HG03442 (cell line): ENCODE results near the gene GTF2IRD1.

Experiments
- ATAC-seq: cut with Tn5 transposase; IDR thresholded peaks from one replicate; pipeline ENCODE4 v1.9.1; 2021; ENCODE audit warnings: mild to moderate bottlenecking, moderate library complexity; ENCODE audit not compliant: unreplicated experiment

GTF2IRD1 gene

DNA sequence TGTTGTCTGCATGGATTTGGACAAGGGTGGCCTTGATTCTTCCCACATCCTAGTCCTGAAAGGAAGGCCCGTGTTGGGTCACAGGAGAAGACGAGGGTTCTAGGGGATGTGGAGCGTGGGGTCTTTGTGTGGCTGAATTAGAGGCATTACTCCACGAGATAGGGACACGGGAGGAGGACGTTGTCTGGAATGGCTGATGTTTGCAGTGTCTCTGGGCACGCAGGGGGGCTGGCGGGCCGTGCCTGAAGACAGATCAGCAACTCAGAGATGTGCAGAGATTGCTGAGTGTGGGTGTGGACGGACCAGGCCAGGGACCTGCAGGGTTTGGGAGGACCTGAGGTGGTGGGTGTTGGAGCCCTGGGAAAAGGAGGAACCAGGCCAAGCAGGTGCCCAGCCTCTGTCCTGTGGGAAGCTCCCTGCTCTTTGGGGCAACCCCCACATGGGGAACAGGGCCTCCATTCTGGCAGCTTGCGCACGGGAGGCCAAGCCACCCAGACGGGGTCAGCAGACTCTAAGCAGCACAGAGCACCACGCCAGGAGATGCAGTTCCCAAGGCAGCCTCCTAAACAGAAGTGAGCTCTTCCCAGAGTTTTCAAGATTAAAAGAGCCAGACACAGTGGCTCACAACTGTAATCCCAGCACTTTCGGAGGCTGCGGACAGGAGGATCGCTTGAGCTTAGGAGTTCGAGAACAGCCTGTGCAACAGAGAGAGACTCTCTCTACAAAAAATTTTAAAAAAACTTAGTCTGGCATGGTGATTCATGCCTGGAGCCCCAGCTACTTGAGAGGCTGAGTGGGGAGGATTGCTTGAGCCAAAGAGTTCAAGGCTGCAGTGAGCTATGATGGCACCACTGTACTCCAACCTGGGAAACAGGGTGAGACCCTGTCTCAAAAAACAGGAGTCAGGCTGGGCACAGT lies 132.8 kb downstream of the GTF2IRD1 start:
- no peak for ATAC-seq

DNA sequence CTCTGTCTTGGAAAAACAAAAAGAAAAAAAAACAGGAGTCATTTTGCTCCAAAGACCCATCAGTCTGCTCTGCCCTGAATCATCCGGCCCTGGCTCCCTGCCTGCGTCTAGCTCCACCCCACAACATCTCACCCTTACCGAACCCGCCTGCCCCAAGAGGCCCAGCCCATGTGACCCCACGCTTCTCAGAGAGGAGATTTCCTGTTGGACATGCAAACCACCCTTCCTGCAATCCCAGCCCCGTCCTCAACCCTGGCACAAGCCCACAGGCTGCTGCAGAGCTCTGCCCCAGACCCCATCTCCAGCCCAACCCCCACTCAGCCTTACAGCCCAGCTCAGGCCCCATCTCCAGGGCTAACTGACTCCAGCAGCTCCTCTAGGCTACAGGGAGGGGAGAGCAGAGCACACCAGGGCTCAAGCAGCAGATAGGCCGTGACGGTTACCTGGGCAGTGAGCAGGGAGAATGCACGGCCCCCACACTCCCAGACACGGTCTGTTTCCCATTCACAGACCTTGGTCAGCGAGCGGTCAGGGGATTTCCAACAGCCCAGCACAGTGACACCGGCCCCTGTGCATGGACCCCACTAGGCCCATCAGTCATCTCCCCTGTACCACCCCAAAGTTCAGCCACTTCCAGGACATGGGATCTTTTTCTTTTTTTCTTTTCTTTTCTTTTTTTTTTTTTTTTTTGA lies 133.9 kb downstream of the GTF2IRD1 start:
- ATAC-seq, result peak; percentile 78

- no peak for ATAC-seq
These were observed 137.1 kb downstream of the GTF2IRD1 start for GRCh38 chr7:74590813-74591212.

DNA sequence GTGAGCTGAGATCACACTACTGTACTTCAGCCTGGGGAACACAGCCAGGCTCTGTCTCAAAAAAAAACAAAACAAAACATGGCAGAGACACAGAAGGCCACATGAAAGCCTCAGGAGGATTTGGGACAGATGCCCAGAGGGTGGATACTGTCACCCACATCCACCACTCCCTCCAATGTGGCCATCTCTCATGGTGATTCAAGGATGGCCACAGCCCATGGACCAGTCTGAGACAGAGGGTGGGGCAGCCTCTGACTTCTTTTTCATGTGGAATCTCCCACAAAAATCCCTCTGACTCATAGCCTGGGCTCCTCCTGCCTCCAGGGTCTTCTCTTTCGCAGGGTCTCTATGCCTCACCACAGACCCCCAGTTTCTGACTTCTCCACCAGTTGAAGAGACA lies 144.9 kb downstream of the GTF2IRD1 start:
- ATAC-seq, result no peak

DNA sequence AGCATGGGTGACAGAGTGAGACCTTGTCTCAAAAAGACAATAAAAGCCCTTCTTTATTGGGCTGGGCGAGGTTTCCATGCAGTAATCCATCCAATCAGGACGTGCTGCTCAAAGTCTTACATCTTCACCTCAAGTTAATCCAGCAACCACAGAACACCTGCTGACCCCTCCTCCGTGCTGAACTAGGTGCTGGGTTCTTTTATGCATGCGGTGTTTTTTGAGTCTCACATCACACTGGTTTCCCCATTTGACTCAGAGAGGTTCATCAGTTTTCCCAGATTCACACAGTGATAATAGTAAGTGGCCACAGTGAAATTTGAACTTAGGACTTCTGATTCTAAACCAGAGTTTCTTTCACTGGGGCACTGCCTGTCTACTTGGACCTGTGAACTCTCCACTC lies 145.5 kb downstream of the GTF2IRD1 start:
- no peak for ATAC-seq

DNA sequence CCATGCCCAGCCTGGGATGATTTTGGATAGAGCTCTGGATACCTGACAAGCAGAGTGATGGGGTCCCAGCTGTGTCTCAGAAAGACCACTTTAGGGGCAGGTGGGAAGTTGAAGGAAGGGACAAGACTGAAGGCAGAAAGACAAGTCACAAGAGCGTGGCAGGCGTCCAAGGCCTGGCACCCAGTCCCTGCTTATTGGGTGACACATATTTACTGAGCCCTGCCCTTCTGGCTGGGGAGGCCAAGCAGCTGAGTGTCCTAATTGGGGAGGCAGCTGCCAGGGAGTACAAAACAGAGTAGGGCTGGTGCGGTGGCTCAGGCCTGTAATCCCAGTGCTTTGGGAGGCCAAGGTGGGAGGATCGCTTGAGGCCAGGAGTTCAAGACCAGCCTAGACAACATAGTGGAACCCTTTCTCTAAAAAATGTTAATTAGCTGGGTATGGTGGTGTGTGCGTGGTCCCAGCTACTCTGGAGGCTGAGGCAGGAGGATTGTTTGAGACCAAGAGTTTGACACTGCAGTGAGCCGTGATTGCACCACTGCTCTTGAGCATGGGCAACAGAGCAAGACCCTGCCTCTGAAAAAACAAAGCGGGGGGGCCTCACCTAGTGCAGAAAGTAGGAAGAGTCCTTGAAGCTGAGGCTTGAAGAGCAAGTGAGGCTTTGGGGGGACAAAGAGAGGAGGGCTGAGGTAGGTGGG lies 150.8 kb downstream of the GTF2IRD1 start:
- no peak for ATAC-seq

- ATAC-seq, result peak; percentile 59
These were observed 152.6 kb downstream of the GTF2IRD1 start for GRCh38 chr7:74606101-74606908.

- ATAC-seq, result no peak
These were observed 153.3 kb downstream of the GTF2IRD1 start for GRCh38 chr7:74606909-74607510.

DNA sequence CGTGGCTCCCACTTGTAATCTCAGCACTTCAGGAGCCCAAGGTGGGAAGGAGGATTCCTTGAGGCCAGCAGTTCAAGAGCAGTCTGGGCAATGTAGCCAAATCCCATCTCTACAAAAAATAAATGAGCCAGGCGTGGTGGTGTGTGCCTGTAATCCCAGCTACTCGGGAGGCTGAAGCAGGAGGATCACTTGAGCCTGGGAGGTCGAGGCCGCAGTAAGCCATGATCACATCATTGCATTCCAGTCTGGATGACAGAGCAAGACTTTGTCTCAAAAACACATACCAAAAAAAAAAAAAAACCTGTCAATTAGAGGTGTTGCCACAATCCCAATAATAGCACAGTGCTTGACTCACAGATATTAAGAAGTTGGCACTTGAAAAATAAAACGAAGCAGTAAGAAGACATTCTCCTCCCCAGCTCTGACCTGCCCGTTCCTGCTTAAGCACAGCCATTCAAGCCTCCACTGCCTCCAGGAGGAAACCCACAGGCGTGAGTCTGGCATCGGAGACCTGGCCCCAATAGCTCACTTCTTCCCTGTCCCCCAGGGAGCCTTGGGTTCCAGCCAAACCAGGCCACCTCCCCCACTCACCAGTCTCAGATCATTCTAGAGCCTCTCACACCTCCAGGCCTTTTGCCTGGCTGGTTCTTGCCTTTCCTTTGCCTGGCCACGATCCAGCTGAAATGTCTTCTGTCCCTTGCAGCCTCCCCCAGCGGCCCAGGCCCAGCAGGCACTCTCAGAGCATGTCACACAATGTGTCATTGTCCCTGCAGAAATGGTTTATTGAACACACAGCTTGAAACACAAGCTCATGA lies 158.5 kb downstream of the GTF2IRD1 start:
- ATAC-seq, result no peak

DNA sequence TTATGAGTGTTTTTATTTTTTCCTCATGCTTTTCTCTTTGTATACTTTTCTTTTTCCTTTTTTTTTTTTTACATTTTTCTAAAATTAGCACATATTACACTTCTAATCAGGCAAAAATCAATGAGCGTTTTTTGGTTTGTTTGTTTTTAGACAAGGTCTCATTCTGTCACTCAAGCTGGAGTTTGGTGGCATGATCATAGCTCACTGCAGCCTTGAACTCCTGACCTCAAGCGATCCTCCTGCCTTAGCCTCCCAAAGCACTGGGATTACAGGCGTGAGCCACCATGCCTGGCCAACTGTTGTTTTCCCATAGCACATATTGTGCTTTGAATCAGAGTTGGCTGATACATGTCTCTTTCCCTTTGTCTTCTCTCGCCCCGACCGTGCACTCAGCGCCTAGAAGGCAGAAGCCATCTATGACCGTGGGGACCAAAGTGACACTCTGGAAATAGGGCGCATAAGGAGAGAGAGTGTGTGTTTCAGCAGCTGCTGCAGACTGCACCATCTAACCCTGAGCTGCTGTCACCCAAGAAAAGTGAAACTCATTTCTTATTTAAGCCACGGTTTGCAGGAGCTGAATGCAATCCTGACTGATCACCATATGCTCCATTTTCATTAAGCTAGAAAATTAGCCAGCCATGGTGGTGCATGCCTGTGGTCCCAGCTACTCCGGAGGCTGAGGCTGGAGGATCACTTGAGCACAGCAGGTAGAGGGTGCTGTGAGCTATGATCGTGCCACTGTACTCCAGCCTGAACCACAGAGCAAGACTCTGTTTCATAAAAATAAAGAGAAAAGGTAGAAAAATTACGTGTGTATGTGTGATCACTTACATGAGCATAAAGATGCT lies 162.5 kb downstream of the GTF2IRD1 start:
- no peak for ATAC-seq

GRCh38 chr7:74617180-74617744 lies 163.6 kb downstream of the GTF2IRD1 start:
- ATAC-seq, result no peak

DNA sequence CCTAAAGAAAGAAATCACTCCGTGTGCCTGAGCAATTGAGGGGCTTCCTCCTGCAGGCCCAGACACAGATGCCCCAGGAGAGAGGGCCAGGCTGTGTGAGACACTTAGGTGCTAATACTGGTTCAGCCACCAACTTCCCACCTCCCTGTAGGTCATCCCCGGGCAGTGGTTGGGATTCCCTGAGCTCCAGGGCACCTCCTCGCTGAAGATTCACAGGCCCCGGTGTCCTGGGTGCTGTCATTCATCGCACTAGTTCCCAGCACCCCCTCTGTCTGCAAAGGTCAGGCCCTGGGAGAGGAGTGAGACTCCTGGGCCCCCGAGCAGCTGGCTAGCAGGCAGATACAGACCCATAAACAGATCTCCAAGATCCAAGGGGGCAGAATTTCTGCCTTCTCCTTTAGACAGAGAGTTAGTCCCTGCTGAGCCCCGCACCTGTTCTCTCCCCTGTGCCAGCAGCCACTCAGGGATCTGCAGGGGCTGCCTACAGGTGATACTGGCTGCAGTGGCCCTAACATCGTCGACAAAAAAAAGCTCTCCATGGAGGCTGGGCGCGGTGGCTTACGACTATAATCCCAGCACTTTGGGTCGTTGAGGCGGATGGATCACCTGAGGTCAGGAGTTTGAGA lies 165.6 kb downstream of the GTF2IRD1 start:
- ATAC-seq, result no peak

DNA sequence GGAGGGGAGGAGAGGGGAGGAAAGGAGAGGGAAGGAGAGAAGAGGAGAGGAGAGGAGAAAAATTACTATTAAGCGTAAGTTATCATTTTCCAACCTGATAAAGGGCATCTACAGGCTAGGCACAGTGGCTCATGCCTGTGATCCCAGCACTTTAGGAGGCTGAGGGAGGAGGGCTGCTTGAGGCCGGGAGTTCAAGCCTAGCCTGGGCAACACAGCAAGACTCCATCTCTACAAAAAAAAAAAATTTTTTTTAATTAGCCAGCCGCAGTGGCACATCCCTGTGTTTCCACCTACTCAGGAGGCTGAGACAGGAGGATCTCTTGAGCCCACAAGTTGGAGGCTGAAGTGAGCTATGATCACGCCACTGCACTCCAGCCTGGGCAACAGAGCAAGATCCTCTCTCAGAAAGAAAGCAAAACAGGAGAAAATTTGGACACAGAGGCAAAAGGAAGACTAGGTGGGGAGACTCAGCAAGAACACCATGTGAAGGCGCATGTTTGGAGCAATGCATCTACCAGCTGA lies 168.6 kb downstream of the GTF2IRD1 start:
- no peak for ATAC-seq

- ATAC-seq, result no peak
These were observed 169.4 kb downstream of the GTF2IRD1 start for GRCh38 chr7:74623135-74623534.

GRCh38 chr7:74625446-74625845 lies 171.7 kb downstream of the GTF2IRD1 start:
- no peak for ATAC-seq

GRCh38 chr7:74627661-74628411 lies 174.1 kb downstream of the GTF2IRD1 start:
- ATAC-seq, result no peak

DNA sequence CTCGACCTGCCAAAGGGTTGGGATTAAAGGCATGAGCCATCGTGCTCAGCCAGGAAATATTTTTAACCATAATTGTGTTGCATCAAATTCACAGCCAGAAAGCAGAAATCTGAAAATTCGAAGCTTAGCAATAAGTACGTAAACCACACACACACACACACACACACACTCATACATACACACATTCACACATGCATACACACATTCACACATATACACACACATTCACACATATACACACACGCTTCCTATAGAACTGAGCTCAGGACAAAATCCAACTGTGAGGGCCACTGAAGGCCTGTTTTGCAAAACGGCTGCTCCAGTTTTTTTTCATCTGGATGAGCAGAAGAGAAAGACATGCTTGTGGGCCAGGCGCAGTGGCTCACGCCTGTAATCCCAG lies 178.8 kb downstream of the GTF2IRD1 start:
- no peak for ATAC-seq
